GM10847 (cell line): Measurements from ENCODE around the gene SIK3.
A peak's percentile ranks its signal among the peaks of the same experiment; 100 is the strongest.

ENCODE experiments used
- POLR2A ChIP-seq: IDR thresholded peaks from 2 replicates; pipeline ENCODE4 v1.6.1; 2011; ENCODE audit not compliant: insufficient read length; ENCODE audit errors: extremely low read depth

SIK3 gene

GRCh38 chr11:116837231-116838091, 260.8 kb downstream of the SIK3 start, which contains the start of gene APOA1:
Gene APOA1, minus strand, starts transcription at chr11:116837622. Its CDS starts 235 bp downstream, at chr11:116837387.
- TF ChIP-seq POLR2A: no peak

GRCh38 chr11:116836632-116836991, 261.6 kb downstream of the SIK3 start:
- TF ChIP-seq POLR2A: no peak

- TF ChIP-seq POLR2A: peak; percentile 31
These were observed 262.2 kb downstream of the SIK3 start for GRCh38 chr11:116835791-116836631.

- TF ChIP-seq POLR2A: no peak
These were observed 263.0 kb downstream of the SIK3 start for GRCh38 chr11:116835042-116835772.

DNA sequence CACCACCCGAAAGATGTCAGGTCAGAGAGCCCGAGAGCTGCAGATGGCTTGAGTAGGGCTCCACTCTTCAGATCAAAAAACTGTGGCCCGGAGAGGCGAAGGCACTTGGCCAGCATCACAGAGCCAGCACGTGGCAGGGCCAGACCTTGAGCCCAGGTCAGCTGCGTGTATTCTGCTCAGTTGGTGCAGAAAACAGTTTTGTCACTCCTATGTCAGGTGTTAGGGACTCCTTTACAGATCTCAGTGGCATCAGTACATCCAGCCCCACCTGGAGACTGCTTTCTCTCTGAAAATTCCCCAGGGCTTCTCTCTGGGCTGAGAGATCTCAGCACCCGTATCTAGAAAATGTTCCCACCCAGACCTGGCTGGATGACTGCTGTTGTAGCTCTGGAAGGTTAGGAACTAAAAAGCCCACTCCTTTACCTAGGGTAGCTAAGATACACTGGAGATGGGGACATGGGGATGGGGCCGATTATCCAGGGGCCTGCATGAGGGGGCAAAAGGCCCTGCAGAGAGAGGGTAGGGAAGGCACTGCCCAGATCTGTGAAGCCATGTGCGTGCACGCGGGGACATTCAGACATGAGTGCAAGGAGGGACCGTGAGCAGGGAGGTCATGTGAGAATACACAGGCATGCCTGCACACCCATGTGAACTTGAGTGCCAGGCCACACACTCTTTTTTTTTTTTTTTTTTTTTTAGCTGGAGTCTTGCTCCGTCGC, 264.3 kb downstream of the SIK3 start:
- TF ChIP-seq POLR2A: no peak

GRCh38 chr11:116833491-116833815, 264.8 kb downstream of the SIK3 start:
- TF ChIP-seq POLR2A: no peak

GRCh38 chr11:116832350-116833290, 265.6 kb downstream of the SIK3 start:
- no peak for TF ChIP-seq POLR2A

DNA sequence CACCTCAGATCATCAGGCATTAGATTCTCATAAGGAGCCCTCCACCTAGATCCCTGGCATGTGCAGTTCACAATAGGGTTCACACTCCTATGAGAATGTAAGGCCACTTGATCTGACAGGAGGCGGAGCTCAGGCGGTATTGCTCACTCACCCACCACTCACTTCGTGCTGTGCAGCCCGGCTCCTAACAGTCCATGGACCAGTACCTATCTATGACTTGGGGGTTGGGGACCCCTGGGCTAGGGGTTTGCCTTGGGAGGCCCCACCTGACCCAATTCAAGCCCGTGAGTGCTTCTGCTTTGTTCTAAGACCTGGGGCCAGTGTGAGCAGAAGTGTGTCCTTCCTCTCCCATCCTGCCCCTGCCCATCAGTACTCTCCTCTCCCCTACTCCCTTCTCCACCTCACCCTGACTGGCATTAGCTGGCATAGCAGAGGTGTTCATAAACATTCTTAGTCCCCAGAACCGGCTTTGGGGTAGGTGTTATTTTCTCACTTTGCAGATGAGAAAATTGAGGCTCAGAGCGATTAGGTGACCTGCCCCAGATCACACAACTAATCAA, 266.4 kb downstream of the SIK3 start:
- TF ChIP-seq POLR2A: no peak

GRCh38 chr11:116830184-116830912, 267.9 kb downstream of the SIK3 start:
- no peak for TF ChIP-seq POLR2A

- no peak for TF ChIP-seq POLR2A
These were observed 268.6 kb downstream of the SIK3 start, which contains the start of gene APOC3 for GRCh38 chr11:116829525-116830183. Gene APOC3, plus strand, starts transcription at chr11:116829907. Its CDS starts 676 bp downstream, at chr11:116830583.

DNA sequence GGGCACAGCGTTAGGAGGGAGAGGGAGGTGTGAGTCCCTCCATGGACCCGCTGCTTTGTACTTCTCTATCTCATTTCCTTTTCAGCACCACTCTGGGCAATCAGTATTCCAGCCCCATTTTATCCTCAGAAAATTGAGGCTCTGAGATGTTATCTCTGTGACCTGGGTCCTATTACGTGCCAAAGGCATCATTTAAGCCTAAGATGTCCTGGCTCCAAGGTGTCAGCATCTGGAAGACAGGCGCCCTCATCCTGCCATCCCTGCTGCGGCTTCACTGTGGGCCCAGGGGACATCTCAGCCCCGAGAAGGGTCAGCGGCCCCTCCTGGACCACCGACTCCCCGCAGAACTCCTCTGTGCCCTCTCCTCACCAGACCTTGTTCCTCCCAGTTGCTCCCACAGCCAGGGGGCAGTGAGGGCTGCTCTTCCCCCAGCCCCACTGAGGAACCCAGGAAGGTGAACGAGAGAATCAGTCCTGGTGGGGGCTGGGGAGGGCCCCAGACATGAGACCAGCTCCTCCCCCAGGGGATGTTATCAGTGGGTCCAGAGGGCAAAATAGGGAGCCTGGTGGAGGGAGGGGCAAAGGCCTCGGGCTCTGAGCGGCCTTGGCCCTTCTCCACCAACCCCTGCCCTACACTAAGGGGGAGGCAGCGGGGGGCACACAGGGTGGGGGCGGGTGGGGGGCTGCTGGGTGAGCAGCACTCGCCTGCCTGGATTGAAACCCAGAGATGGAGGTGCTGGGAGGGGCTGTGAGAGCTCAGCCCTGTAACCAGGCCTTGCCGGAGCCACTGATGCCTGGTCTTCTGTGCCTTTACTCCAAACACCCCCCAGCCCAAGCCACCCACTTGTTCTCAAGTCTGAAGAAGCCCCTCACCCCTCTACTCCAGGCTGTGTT, 269.4 kb downstream of the SIK3 start:
- TF ChIP-seq POLR2A: no peak
